Measurements from ENCODE around the gene FGF18.

The FGF18 gene

DNA sequence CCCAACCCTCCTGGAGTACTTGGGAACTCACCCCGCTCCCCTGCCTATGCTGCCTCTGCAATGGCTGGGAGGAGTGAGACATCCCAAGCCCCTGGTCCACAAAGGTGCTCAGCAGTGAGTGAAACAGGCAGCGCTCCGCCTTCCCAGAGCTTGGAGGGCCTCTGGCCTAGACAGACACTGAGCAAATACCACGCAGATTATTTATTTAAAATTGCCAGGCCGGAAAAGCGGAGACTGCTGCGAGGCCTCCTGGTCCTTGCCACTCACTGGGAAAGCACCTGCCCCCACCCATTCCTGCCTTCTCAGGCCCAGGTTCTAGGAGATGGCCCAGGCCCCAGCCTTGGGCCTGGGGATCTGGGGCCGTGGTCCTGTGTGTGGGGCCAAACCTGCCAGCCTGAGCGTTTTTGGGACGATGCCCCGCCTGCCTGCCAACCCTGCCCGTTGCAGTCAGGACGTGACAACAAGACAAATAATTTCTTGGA is 17.4 kb downstream of the FGF18 start:
- H3K4me3 Mint-ChIP-seq: no peak overlapping the region
- H3K36me3 Mint-ChIP-seq (ENCODE audit: low read depth): no peaks in the 10 kb centered on the region
- no peaks in the 10 kb centered on the region for H3K9me3 Mint-ChIP-seq

DNA sequence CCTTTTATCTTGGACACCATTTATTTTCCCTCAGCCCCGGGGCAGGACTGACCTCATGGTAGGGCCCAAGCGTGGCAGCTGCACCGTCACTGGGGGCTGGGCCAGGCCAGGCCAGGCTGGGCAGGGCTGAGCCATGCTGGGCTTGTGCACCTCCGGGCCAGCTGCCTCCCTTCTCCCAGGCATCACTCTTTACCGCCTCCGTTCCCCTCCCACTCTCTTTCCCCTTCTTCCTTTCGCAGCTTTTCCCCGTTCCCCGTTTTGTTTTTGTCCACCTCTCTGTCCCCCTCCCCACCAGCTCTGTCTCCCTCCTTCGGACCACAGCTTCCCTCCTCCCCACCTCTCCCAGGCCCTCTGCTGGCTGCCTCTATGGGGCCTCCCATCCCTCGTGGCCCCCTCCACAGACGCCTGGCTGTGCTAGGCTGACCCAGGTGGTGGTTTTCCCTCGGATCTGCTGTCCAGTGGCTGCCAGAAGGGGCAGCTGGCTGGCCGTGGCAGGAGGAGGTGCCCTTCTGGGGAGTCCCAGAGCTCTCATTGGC is 17.9 kb downstream of the FGF18 start:
- Mint-ChIP-seq H3K4me3 (no peak overlapping the region), H3K9me3 (no peaks in the 10 kb centered on the region), H3K27me3 (no peaks in the 10 kb centered on the region), H3K27ac (no peak overlapping the region), H3K4me1 (ENCODE audit: low read depth) (no peaks in the 10 kb centered on the region), H3K36me3 (ENCODE audit: low read depth) (no peaks in the 10 kb centered on the region)

More for the DNA sequence above, 17.4 kb downstream of the FGF18 start:
- Mint-ChIP-seq H3K27ac (no peak overlapping the region), H3K4me1 (ENCODE audit: low read depth) (no peaks in the 10 kb centered on the region), H3K27me3 (no peaks in the 10 kb centered on the region)

DNA sequence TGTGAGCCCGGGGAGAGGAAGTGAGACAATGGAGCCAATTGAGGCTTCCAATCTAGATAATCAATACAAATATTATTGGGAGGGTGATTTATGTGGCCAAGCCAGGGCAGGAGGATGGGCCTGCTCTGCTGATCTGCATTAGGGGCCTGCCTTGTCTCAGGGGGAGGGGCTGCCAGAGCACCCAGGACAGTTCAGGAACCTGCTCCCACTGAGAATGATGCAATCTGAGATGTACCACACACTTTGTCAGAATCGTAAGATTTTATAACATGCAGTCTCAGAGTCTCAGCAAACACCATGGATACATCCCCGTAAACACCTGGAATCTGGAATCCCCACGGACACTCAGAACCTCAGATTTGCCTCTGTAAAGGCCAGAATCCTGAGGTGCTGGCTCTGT is 19.3 kb downstream of the FGF18 start:
- Mint-ChIP-seq H3K4me3 (no peak overlapping the region), H3K4me1 (ENCODE audit: low read depth) (no peaks in the 10 kb centered on the region), H3K9me3 (no peaks in the 10 kb centered on the region), H3K27ac (no peak overlapping the region), H3K36me3 (ENCODE audit: low read depth) (no peaks in the 10 kb centered on the region), H3K27me3 (no peaks in the 10 kb centered on the region)

DNA sequence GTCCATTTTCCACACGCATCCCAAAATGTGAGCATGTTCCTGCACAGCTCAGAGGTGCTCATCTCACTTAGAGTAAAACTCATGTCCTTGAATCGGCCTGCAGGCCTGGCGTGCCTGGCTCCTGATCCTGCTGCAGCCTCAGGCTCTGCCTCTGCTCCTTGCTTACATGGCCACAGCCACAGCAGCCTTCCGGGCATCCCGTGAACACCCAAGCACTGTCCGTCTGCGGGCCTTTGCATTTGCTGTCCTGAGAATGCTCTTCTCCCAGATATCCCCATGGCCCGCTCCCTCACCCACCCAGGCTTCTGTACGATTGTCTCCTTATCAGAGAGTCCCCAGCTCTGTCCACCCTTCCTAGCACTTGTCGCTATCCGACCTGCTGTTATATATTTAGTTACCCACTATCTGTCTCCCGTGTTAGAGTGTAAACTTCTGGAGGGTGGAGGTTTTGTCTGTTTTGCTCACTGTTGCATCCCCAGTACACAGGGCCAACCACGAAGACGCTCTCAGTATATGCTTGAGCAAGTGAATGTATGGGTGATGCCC is 21.9 kb downstream of the FGF18 start:
- Mint-ChIP-seq H3K27me3 (no peaks in the 10 kb centered on the region), H3K4me1 (ENCODE audit: low read depth) (no peaks in the 10 kb centered on the region), H3K4me3 (no peak overlapping the region), H3K27ac (no peak overlapping the region), H3K9me3 (no peaks in the 10 kb centered on the region), H3K36me3 (ENCODE audit: low read depth) (no peaks in the 10 kb centered on the region)

DNA sequence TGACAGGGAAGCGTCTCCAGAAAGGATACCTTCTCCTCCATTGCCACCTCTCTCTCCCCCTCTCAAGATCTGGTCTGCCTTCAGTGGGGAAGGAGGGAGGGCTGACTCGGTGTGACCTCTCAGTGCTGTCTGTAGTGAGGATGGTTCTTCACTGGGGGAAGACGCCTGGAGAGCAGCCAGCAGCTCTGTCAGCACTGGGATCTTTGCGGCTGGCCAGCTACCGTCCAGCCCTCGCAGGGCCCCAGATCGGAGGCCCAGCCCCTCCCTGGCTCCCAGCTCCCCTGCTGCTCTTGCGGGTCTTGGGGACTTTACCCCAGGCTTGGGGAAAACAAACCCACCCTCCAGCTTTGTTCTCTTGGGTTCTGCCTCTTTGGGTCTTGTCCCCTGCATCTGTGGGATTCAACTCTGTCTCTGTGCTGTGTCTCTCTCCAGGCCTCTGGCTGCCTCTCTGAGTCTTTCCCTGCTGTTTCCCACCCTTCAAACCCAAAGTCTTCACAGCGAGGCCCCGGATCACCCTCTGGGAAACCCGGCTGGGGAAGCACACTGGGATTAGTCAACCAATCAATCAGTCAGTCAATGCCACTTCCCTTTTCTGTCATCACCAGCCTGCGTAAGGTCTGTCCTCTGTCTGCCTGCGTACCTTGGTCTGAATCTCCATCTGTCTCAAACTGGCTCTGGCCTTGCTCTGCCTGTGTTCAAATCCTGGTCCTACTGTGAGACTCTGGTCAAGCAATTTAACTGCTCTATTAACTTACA is 23.0 kb downstream of the FGF18 start:
- H3K27me3 Mint-ChIP-seq: peaks cover 2% of the 10 kb centered on the region
- no peaks in the 10 kb centered on the region for H3K4me1 Mint-ChIP-seq (ENCODE audit: low read depth)
- no peak overlapping the region for H3K4me3 Mint-ChIP-seq
- H3K27ac Mint-ChIP-seq: no peak overlapping the region
- H3K36me3 Mint-ChIP-seq (ENCODE audit: low read depth): no peaks in the 10 kb centered on the region
- H3K9me3 Mint-ChIP-seq: no peaks in the 10 kb centered on the region

DNA sequence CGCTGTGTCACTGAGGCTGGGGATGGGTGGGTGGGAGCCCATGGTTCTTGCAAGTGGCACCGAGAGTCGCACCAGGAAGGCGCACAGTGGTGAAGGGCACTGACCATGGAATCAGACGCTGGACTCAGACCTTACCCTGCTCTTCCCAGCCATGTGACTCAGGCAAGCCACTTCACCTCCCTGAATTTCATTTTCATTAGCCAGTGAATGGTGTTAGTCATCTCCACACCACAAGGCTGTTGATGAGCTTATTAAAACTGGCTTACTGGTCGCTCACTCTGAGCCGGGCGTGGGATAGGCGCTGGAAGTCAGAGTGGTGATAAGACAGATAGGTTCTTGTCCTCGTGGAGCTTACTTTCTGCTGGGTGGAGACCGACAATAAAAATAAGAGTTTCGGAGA is 25.1 kb downstream of the FGF18 start:
- Mint-ChIP-seq H3K4me1 (ENCODE audit: low read depth) (no peaks in the 10 kb centered on the region), H3K36me3 (ENCODE audit: low read depth) (no peaks in the 10 kb centered on the region), H3K4me3 (no peak overlapping the region), H3K27me3 (peaks cover 19% of the 10 kb centered on the region), H3K27ac (no peak overlapping the region), H3K9me3 (no peaks in the 10 kb centered on the region)

DNA sequence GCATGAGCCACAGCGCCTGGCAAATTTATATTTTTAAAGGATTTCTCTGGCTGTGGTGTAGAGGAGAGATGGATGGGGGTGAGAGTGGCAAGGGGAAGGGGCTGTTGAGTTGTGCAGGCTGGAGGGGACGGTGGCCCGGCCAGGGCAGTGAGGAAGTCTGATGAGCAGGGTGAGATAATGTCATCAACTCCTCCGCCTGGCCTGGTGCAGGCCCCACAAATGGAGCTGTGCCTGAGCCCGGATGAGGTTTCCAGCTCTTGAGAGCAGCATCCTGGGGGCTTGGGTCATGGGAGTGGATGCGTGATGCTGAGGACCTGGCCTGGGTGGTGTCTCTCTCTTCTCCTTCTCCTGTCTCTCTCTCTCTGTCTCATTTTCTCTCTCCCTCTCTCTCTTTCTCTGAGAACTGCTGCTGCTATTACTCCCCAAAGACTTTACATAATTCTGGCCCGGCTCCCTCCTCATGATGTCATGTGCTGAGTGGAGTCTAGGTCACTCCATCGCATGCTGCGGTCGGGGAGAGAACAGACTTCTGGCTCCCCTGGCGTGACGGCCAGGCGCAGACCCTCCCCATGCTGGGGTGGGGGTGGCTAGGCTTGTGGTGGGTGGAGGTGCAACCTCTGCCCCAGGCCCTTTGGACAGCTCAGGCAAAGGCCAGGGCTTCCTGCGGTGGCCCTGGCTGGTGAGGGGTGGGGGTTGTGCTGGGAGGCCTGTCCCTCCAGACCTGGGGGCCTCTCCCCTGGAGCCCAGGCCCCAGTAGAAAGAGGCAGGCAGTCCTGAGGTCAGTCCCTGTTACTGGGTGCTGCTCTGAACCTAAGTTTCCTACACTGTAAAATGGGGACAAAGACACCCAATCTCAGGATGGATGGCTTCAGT is 26.4 kb downstream of the FGF18 start:
- Mint-ChIP-seq H3K9me3 (no peaks in the 10 kb centered on the region), H3K4me3 (no peak overlapping the region), H3K4me1 (ENCODE audit: low read depth) (no peaks in the 10 kb centered on the region), H3K27ac (no peak overlapping the region), H3K36me3 (ENCODE audit: low read depth) (no peaks in the 10 kb centered on the region), H3K27me3 (peaks cover 24% of the 10 kb centered on the region)

DNA sequence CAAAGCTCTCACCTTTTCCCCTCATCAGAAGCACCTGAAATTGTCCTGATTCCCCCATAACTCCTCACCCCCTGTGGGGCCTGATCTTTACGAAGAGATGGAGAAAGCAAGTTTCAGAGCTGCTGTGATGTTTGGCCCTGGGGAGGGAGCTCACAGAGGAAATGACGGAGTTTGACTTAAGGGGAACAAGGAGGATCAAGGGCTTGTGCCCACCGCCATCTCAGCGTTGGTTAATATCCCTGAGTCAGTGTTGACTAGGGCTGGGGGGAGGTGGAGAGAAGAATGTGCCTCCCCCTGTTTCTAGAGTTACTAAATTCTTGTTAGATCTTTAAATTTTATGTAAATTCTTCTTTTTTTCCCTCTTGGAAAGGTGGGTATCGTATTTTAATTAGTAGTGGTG is 27.8 kb downstream of the FGF18 start:
- Mint-ChIP-seq H3K4me1 (ENCODE audit: low read depth) (peaks cover 7% of the 10 kb centered on the region), H3K4me3 (no peak overlapping the region), H3K9me3 (no peaks in the 10 kb centered on the region), H3K36me3 (ENCODE audit: low read depth) (no peaks in the 10 kb centered on the region), H3K27ac (no peak overlapping the region), H3K27me3 (peaks cover 33% of the 10 kb centered on the region)

DNA sequence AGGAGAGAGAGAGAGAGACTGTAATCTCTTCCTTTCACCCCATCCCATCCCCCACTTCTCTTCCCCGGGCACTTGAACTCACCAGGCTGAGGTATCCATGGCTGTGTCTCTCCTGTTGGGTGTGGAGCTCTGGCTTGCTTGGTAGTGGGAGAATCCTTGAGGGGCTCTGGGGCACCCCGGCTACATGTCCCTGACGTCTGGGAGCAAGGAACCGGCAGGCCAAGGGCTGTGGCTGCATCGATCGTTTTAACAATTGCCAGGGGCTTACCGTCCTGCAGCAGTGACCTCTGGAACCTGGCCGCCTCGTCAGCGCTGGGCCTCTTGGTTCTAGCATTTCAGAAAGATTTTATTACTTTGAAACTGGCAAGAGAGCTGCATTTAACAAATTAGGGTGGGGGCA is 30.0 kb downstream of the FGF18 start:
- H3K4me3 Mint-ChIP-seq: no peak overlapping the region
- H3K27me3 Mint-ChIP-seq: peaks cover 48% of the 10 kb centered on the region
- no peaks in the 10 kb centered on the region for H3K9me3 Mint-ChIP-seq

DNA sequence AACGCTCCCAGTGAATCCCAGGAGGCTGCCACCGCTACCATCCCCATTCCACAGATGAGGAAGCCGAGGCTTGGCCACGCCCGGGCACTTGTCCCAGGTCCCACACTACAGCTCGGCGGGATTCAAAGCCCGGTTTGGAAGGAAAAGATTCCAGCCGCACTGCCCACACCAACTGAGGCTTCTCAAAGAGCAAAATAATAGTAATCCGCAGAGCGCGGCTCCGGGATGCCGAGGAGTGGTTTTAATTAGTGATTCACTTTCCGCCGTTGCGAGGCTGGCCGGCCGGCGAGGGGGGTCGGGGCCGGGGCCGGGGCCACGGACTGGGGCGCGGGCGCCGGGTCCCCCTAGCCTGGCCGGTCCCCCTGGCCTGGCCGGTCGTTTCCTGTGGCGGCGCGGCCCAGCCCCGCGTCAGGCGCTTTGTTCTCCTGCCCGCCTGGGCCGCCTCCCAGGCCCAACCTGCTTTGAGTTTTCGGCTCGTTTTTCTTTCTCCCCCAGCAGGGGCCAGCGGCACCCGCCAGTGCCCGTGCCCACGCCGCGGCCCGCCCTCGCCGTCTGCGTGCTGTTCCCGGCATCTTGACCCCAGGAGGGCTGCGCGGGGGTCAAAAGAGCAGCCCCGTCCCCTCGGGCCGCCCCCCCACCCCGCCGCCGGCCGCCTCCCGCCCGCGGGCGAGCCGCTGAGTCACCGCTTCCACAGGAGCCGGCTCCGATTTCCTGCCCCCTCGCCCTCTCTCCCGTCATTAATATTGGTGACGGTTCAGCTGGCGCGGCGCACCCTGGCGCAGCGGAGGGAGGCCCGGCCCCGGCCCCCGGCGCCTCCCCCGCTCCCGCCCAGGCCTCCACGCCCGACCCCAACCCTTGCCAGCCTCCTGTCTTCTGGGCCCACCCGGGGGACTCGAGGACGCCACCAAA is 31.2 kb downstream of the FGF18 start:
- peaks cover 48% of the 10 kb centered on the region for H3K27me3 Mint-ChIP-seq
- no peaks in the 10 kb centered on the region for H3K36me3 Mint-ChIP-seq (ENCODE audit: low read depth)
- no peak overlapping the region for H3K27ac Mint-ChIP-seq
- H3K4me1 Mint-ChIP-seq (ENCODE audit: low read depth): peaks cover 7% of the 10 kb centered on the region
- no peaks in the 10 kb centered on the region for H3K9me3 Mint-ChIP-seq
- peak overlapping the region; percentile 58 for H3K4me3 Mint-ChIP-seq

More for the DNA sequence above, 30.0 kb downstream of the FGF18 start:
- Mint-ChIP-seq H3K36me3 (ENCODE audit: low read depth) (no peaks in the 10 kb centered on the region), H3K27ac (no peak overlapping the region), H3K4me1 (ENCODE audit: low read depth) (peaks cover 7% of the 10 kb centered on the region)

DNA sequence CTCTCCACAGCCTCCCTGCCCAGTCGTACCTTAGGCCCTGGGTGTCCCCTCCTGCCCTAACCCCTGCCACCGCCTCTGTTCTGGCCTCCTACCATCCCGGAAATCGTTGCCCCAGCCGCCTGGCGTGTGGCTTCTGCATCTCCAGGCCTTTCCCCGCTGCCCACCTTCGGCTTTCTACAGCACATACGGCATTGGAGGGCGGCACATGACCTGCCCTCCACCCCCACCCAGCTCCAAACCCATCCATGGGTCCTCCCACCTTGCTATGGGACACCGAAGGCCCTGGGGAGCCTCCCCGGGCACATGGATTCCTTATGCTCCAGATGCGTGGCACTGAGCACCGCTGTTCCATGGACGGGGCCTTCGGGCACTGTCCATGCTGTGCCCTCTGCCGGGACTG is 32.0 kb downstream of the FGF18 start:
- Mint-ChIP-seq H3K4me3 (peak overlapping the region; percentile 58), H3K9me3 (no peaks in the 10 kb centered on the region), H3K27me3 (peaks cover 48% of the 10 kb centered on the region), H3K4me1 (ENCODE audit: low read depth) (peaks cover 7% of the 10 kb centered on the region), H3K27ac (no peak overlapping the region), H3K36me3 (ENCODE audit: low read depth) (no peaks in the 10 kb centered on the region)

DNA sequence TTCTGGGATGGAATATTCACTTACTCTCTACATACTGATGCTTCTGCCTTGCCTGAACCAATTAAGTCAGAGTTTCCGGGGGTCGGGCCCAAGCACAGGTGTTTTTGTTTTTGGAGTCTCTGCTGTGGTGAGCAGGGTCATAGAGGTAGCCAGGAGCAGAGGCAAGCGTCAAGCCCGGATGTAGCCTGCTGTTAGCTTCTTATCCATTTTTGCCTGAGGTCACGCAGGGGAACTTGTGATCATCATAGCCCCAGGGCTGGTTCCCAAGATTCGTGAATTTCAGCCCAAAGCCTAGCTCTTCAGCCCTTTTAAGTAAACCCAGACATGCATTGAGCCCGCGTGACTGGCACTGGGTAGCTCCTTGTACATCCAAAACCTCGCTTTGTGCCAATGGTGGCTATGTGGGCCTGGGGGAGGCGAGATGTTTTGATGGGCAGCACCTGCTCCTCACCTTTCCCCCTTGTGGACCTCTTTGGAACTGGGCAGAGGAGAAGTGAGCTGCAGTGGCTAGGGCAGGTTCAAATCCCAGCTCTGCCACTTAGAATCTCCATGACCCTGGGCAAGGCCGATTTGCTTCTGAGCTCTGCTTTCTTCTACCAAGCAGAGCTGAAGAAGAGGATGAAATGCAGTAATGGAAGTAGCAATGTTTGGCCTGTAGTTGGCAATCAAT is 33.7 kb downstream of the FGF18 start:
- Mint-ChIP-seq H3K4me3 (no peak overlapping the region), H3K4me1 (ENCODE audit: low read depth) (peaks cover 7% of the 10 kb centered on the region), H3K9me3 (no peaks in the 10 kb centered on the region), H3K27me3 (peaks cover 42% of the 10 kb centered on the region), H3K27ac (no peak overlapping the region), H3K36me3 (ENCODE audit: low read depth) (no peaks in the 10 kb centered on the region)

DNA sequence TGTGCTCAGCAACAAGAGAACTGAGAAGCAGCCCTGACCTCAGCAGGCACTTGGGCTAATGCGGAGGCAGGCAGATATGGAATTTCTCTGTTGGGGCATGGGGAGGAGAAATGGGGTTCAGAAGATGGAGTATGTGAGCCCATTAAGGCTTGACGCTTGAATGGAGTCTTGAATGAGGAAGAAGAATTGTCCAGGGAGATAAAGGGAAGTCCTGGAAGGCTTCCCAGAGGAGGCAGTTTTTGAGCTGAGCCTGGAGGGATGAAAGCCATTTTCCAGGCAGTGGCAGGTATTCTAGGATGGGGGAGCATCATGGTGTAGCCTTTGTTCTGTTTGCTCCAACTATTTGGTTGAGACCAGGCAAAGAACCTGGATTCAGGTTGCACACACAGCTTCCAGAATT is 34.5 kb downstream of the FGF18 start:
- Mint-ChIP-seq H3K36me3 (ENCODE audit: low read depth) (no peaks in the 10 kb centered on the region), H3K27ac (no peak overlapping the region), H3K4me3 (no peak overlapping the region), H3K9me3 (no peaks in the 10 kb centered on the region), H3K27me3 (peaks cover 35% of the 10 kb centered on the region), H3K4me1 (ENCODE audit: low read depth) (peaks cover 7% of the 10 kb centered on the region)

DNA sequence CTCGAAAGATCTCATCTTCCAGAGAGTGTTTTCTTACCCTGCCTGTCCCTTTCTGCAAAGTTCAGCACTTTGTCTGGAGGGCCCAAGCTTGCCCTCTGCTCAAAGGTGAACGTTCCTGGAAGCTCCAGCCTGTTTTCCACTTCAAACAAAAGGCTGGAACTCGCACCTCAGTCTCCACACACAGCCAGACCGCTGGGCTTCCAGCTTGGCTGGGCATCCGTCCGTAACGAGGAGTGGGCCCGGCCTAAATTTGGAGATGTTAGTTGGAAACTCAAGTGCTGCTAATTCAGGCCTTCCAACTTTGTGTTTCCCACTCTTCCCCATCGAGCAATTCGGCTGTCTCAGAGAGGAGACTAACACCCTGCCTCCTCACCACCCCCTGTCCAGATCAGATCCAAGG is 35.1 kb downstream of the FGF18 start:
- Mint-ChIP-seq H3K27me3 (peaks cover 29% of the 10 kb centered on the region), H3K36me3 (ENCODE audit: low read depth) (no peaks in the 10 kb centered on the region), H3K4me3 (no peak overlapping the region), H3K27ac (no peak overlapping the region), H3K9me3 (no peaks in the 10 kb centered on the region), H3K4me1 (ENCODE audit: low read depth) (peaks cover 7% of the 10 kb centered on the region)

Data from stimulated activated naive CD8-positive, alpha-beta T cell treated with anti-CD3 and anti-CD28 coated beads, Interleukin-15, Interleukin-2, amounts not matched to agents 100 ng/mL and 50 ng/mL, for 24 hours (primary cell).